Measurements from ENCODE around the gene NRXN2. TPM values are rescaled to one million over a fixed set of nuclear protein-coding genes. Genes with fewer than 3 reads are reported as not detected.

The NRXN2 gene
- polyA plus RNA-seq, 1 of the 3 experiments (the other 2 are of a cell fraction): 0.15 TPM

DNA sequence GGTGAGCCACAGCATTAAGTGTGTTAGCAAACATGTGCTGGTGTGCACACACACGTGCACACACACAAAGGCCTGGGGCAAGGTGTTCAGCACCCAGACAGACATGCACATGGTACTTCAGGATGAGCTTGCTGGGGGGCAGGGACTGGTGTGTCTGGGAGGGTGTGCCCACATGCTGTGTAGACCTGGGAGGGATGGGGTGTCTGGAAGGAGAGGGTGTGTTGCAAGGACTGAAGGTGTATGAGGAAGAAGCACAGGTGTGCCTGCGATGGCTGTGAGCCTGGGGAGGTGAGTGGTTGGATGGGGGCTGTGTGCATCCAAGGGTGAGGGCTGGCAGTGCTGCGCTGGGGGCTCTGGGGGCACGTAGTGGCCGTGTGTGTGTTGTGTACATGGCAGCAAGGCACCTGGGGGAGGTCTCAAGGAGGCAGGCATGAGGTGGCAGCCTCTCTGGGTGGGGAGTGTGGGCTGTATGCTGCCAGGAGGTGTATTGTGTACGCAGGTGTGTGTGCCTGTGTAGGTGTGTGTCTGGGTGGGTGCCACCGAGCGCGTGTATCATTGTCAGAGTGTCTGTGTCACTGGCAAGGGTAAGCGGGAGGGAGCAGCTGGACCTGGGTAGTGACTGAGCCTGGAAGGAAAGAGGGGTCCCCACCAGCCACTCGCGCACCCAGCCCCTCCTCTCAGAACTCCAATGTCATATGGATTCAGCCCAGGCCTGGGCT is 2.2 kb downstream of the NRXN2 start:
- no peaks in the 10 kb centered on the region for H3K36me3 ChIP-seq (replicated peaks in 1 of 2; ENCODE audit: control insufficient read depth in 1 of 2, insufficient read depth in 2 of 2, low read length in 1 of 2)
- H3K27me3 ChIP-seq (ENCODE audit: insufficient read depth): peaks cover 13% of the 10 kb centered on the region
- peaks cover 0 to 52% of the 10 kb centered on the region in 2 experiments; a peak in 1 of 4 replicates for H3K4me1 ChIP-seq (ENCODE audit: control insufficient read depth in 1 of 2, insufficient read depth in 2 of 2, low read depth in 1 of 2, low read length in 1 of 2)
- TF ChIP-seq ZBTB33 (IDR thresholded peaks at IDR 0.05; ENCODE audit: borderline replicate concordance, low read depth) (no peak), GATA2 (CRISPR knock-in tag; IDR thresholded peaks at IDR 0.05) (no peak), MEF2A (IDR thresholded peaks at IDR 0.05; ENCODE audit: borderline replicate concordance, low read depth) (no peak), JUND (IDR thresholded peaks at IDR 0.05) (no peak), FOXM1 (IDR thresholded peaks at IDR 0.05; ENCODE audit: low read depth) (no peak), FOSL2 (IDR thresholded peaks at IDR 0.05; ENCODE audit: borderline replicate concordance, low read depth) (no peak)
- TF ChIP-seq, protein P1, sequence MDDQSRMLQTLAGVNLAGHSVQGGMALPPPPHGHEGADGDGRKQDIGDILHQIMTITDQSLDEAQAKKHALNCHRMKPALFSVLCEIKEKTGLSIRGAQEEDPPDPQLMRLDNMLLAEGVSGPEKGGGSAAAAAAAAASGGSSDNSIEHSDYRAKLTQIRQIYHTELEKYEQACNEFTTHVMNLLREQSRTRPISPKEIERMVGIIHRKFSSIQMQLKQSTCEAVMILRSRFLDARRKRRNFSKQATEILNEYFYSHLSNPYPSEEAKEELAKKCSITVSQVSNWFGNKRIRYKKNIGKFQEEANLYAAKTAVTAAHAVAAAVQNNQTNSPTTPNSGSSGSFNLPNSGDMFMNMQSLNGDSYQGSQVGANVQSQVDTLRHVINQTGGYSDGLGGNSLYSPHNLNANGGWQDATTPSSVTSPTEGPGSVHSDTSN (IDR thresholded peaks at IDR 0.05): no peak
- TF ChIP-seq, protein P2, sequence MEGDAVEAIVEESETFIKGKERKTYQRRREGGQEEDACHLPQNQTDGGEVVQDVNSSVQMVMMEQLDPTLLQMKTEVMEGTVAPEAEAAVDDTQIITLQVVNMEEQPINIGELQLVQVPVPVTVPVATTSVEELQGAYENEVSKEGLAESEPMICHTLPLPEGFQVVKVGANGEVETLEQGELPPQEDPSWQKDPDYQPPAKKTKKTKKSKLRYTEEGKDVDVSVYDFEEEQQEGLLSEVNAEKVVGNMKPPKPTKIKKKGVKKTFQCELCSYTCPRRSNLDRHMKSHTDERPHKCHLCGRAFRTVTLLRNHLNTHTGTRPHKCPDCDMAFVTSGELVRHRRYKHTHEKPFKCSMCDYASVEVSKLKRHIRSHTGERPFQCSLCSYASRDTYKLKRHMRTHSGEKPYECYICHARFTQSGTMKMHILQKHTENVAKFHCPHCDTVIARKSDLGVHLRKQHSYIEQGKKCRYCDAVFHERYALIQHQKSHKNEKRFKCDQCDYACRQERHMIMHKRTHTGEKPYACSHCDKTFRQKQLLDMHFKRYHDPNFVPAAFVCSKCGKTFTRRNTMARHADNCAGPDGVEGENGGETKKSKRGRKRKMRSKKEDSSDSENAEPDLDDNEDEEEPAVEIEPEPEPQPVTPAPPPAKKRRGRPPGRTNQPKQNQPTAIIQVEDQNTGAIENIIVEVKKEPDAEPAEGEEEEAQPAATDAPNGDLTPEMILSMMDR (IDR thresholded peaks at IDR 0.05): no peak
- no peak overlapping the region for H3K4me2 ChIP-seq
- no peaks in the 10 kb centered on the region for H4K20me1 ChIP-seq (ENCODE audit: insufficient read depth)
- H3K9me2 ChIP-seq: no peaks in the 10 kb centered on the region
- no peaks in the 10 kb centered on the region for H3F3A ChIP-seq (replicated peaks; ENCODE audit: insufficient read depth)
- no peak overlapping the region for H2AFZ ChIP-seq (ENCODE audit: low read depth)
- H3K27ac ChIP-seq (ENCODE audit: low read depth in 2 of 2, low read length in 1 of 2): no peak overlapping the region
- no peak overlapping the region for H3K4me3 ChIP-seq (ENCODE audit: low read depth in 2 of 2, low read length in 1 of 2)
- H3K9me3 ChIP-seq: no peaks in the 10 kb centered on the region
- no peaks in the 10 kb centered on the region for H3K79me2 ChIP-seq (ENCODE audit: insufficient read depth)
- WGBS (ENCODE audit: low lambda C conversion rate): 68% methylated on average over 12 of the region's 12 CpGs
- no peak overlapping the region for H3K9ac ChIP-seq
- ChIA-PET CTCF (interaction anchor here (1.6 to 7.1 kb wide), 2 partner anchors 10 to 32 kb away, joined by 3 to 68 read pairs; no protein-coding TSS in a partner anchor), POLR2A (no interaction called here)
- no peak for DNase-seq

- H3K36me3 ChIP-seq (replicated peaks in 1 of 2; ENCODE audit: control insufficient read depth in 1 of 2, insufficient read depth in 2 of 2, low read length in 1 of 2): no peaks in the 10 kb centered on the region
- no peak overlapping the region for H3K27ac ChIP-seq (ENCODE audit: low read depth in 2 of 2, low read length in 1 of 2)
- H3K9me3 ChIP-seq: no peaks in the 10 kb centered on the region
- no peaks in the 10 kb centered on the region for H3K9me2 ChIP-seq
- TF ChIP-seq EP300 (IDR thresholded peaks at IDR 0.05; ENCODE audit: borderline replicate concordance in 1 of 2, low read depth in 1 of 2, low read length in 1 of 2): no peak
- no peak for TF ChIP-seq TAF1 (IDR thresholded peaks at IDR 0.05; ENCODE audit: borderline replicate concordance, low read depth, low read length)
- TF ChIP-seq FOXJ3 (CRISPR knock-in tag; IDR thresholded peaks at IDR 0.05): no peak
- no peak for TF ChIP-seq SMC3 (IDR thresholded peaks at IDR 0.05; ENCODE audit: low read depth, low read length)
- TF ChIP-seq RCOR1 (IDR thresholded peaks at IDR 0.05; ENCODE audit: low read length): no peak
- no peak for TF ChIP-seq RXRA (IDR thresholded peaks at IDR 0.05; ENCODE audit: borderline replicate concordance, low read depth)
- no peak for TF ChIP-seq NRF1 (IDR thresholded peaks at IDR 0.05; ENCODE audit: low read depth, low read length)
- no peak for TF ChIP-seq MXI1 (IDR thresholded peaks at IDR 0.05; ENCODE audit: low read depth, low read length)
- TF ChIP-seq YY1 (IDR thresholded peaks at IDR 0.05; ENCODE audit: low read depth): no peak
- no peak for TF ChIP-seq TCF12 (IDR thresholded peaks at IDR 0.05)
- TF ChIP-seq RFX5 (IDR thresholded peaks at IDR 0.05; ENCODE audit: low read length): no peak
- TF ChIP-seq FOXM1 (IDR thresholded peaks at IDR 0.05; ENCODE audit: low read depth): no peak
- no peak for TF ChIP-seq CHD2 (IDR thresholded peaks at IDR 0.05; ENCODE audit: low read length, partially characterized antibody)
- peaks cover 0 to 57% of the 10 kb centered on the region in 2 experiments; a peak in 1 of 4 replicates for H3K4me1 ChIP-seq (ENCODE audit: control insufficient read depth in 1 of 2, insufficient read depth in 2 of 2, low read depth in 1 of 2, low read length in 1 of 2)
- no peaks in the 10 kb centered on the region for H3F3A ChIP-seq (replicated peaks; ENCODE audit: insufficient read depth)
- no peak for DNase-seq
- CTCF ChIA-PET: interaction anchor here (1.6 to 7.1 kb wide), 3 partner anchors 9 to 31 kb away, joined by 3 to 68 read pairs (median 20); partner anchors contain the start of gene RASGRP2
- 55% methylated on average over 9 of the region's 9 CpGs for WGBS (ENCODE audit: low lambda C conversion rate)
- no peak overlapping the region for H3K4me2 ChIP-seq
- POLR2A ChIA-PET: interaction anchor here (0.7 kb wide), 1 partner anchor 12 kb away, joined by 3 read pairs; no protein-coding TSS in a partner anchor
- no peak overlapping the region for H3K4me3 ChIP-seq (ENCODE audit: low read depth in 2 of 2, low read length in 1 of 2)
- H4K20me1 ChIP-seq (ENCODE audit: insufficient read depth): no peaks in the 10 kb centered on the region
- H3K9ac ChIP-seq: no peak overlapping the region
- H3K27me3 ChIP-seq (ENCODE audit: insufficient read depth): peaks cover 13% of the 10 kb centered on the region
- no peak overlapping the region for H2AFZ ChIP-seq (ENCODE audit: low read depth)
- no peaks in the 10 kb centered on the region for H3K79me2 ChIP-seq (ENCODE audit: insufficient read depth)
Measured at GRCh38 chr11:64720167-64720566, 2.8 kb downstream of the NRXN2 start.
